NT2/D1 (cell line): Measurements from ENCODE around the gene FCRL5.

Experiments
- YY1 ChIP-seq: IDR thresholded peaks from 2 replicates; pipeline ENCODE4 v1.6.1; 2011; ENCODE audit not compliant: insufficient read length, insufficient read depth
- ZNF274 ChIP-seq: IDR thresholded peaks from 2 replicates; pipeline ENCODE4 v1.6.1; 2011; ENCODE audit warnings: mild to moderate bottlenecking, low read depth, low read length

DNA sequence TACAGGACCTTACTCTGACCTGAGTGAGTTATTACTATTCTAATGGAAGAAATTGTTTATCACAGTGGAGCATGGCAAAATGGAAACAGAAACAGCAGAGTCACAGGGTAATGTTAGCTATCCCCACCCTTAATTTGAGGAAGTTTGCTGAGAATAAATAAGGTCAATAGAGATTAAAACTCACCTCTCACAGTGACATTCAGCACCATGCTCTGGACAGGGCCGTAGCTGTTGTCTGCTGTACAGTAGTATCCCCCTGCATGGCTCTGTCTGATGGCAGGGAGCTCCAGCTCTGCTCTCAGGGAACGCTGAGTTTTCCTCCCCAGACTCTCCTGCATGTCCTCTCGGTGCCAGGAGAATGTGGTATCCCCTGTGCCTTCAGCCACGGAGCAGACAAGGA, 33.7 kb upstream of the FCRL5 start:
- no peak for TF ChIP-seq YY1
- no peak for TF ChIP-seq ZNF274
